K562 (cell line): Measurements from ENCODE around the gene INPP1. TPM values are rescaled to one million over a fixed set of nuclear protein-coding genes. Genes with fewer than 3 reads are reported as not detected.

Experiments
- BHLHE40 ChIP-seq: IDR thresholded peaks from 2 replicates; pipeline ENCODE4 v1.6.1; 2011; ENCODE audit warnings: low read length, improper control_type of control experiment
- HDAC3 ChIP-seq: fragments of 450-650 bp; IDR thresholded peaks from 2 replicates; pipeline ENCODE4 v1.6.1; 2018; ENCODE audit warnings: borderline replicate concordance, mild to moderate bottlenecking, moderate library complexity; ENCODE audit not compliant: partially characterized antibody
- JUND ChIP-seq, 2 experiments: IDR thresholded peaks; 2 replicates in 1 of 2; 3 replicates in 1 of 2; pipeline ENCODE4 v1.6.1; 2011; ENCODE audit warnings: borderline replicate concordance in 2 of 2, low read depth in 2 of 2, low read length in 2 of 2, improper control_type of control experiment in 1 of 2, missing biosample characterization in 1 of 2, missing genetic modification characterization in 1 of 2, missing genetic modification reagents in 1 of 2
- POLR2B ChIP-seq: fragments of 450-650 bp; IDR thresholded peaks from 2 replicates; pipeline ENCODE4 v1.6.1; 2018; ENCODE audit warnings: low read depth; ENCODE audit not compliant: partially characterized antibody
- RHOXF2B ChIP-seq: fragments of 250-450 bp; sonication (Bioruptor Pico); conservative IDR thresholded peaks from 2 replicates; pipeline ENCODE4 v1.5.1; 2021
- SMAD2 ChIP-seq: fragments of 150-350 bp; IDR thresholded peaks from 2 replicates; pipeline ENCODE4 v1.6.1; 2014; ENCODE audit warnings: low read depth, mild to moderate bottlenecking, low read length
- ZNF717 ChIP-seq: fragments of 250-450 bp; sonication (Bioruptor Pico); IDR thresholded peaks from 2 replicates; pipeline ENCODE4 v1.5.0; 2021
- polyA plus RNA-seq, 8 experiments: library from polyadenylated mRNA; depleted of rRNA in 4 of 8; stranded (reverse) in 5 of 8; unstranded in 3 of 8; fragments of >200 nt; fragmentation: Nextera tagmentation in 2 of 8; fragmentation: Illumina TruSeq in 1 of 8; extraction: Ambion mirVana in 2 of 8; extraction: Trizol in 1 of 8; gene quantifications; 2 replicates each; pipeline versions ENCODE4 v1.2.1 to v1.2.3, GENCODE V29; 2011 to 2014; ENCODE audit warnings: inconsistent platforms in 1 of 8, missing spikeins in 1 of 8
- total RNA-seq, 7 experiments: library from RNA; depleted of rRNA in 6 of 7; stranded (reverse); fragments of >200 nt in 6 of 7; fragmentation: Illumina TruSeq in 2 of 7; extraction: Trizol in 2 of 7; gene quantifications; 2 replicates each; pipeline versions ENCODE4 v1.2.1 to v1.2.3, GENCODE V29; 2011 to 2021; ENCODE audit warnings: low replicate concordance in 1 of 7
- TF ChIP-seq, protein P1 (sequence below): IDR thresholded peaks from 2 replicates; pipeline ENCODE4 v1.6.1; 2011; ENCODE audit not compliant: insufficient read length; ENCODE audit errors: extremely low read depth
- TF ChIP-seq, protein P2 (sequence below): sonication (generic); formaldehyde crosslinking; IDR thresholded peaks from 2 replicates; pipeline ENCODE4 v1.9.0; 2022; ENCODE audit warnings: mild to moderate bottlenecking, missing genetic modification reagents
- TF ChIP-seq, protein P3 (sequence below), 2 experiments: IDR thresholded peaks; 2 replicates each; pipeline ENCODE4 v1.6.1; 2012; ENCODE audit warnings: improper control_type of control experiment in 2 of 2, low read depth in 2 of 2, low read length in 2 of 2, borderline replicate concordance in 1 of 2
- TF ChIP-seq, protein P4 (sequence below): fragments of 250-450 bp; sonication (Bioruptor Pico); IDR thresholded peaks from 2 replicates; pipeline ENCODE4 v1.4.0; 2020
- TF ChIP-seq, protein P5 (sequence below): conservative IDR thresholded peaks from 2 replicates; pipeline ENCODE4 v1.6.1; 2011; ENCODE audit warnings: low read depth, mild to moderate bottlenecking, low read length; ENCODE audit not compliant: control insufficient read depth

Gene INPP1
- total and polyA plus RNA-seq, 9 of the 15 experiments (the other 6 are each of a cell fraction or from before 2014, with no cell fraction given), result 3.7 to 11.8 (median 6.5) TPM

DNA sequence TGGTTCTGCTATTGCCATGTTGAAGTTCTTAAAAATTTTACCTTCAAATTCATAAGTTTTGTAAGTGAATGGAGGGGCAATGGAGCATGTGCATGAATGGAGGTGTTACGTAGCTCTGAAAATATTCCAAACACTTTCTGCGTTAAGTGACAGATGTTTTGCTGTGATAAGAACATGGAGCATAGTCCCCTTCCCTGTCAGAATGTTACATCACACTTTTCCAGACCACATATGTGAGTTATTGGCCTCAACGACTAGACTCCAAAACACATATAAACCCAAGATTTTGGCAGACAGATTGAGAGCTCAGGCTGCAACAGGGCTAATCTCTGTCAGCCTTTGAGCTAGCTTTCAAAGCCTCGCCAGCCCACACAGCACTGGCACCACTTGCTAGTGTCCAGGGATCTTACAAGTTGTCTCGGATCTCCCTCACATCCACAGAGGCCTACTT lies 37.6 kb downstream of the INPP1 start (continued):
- TF ChIP-seq RHOXF2B (CRISPR knock-in tag) (no peak), ZNF717 (CRISPR knock-in tag) (no peak), BHLHE40 (no peak), HDAC3 (peak; percentile 87), POLR2B (no peak), JUND (IDR thresholded peaks at IDR 0.05; ENCODE audit: borderline replicate concordance, low read depth, low read length) (peak; percentile 95), JUND (tag; IDR thresholded peaks at IDR 0.05; ENCODE audit: borderline replicate concordance, low read depth, low read length) (peak; percentile 95; the same call in 2 of the 3 replicates), SMAD2 (no peak)
- TF ChIP-seq, protein P1, sequence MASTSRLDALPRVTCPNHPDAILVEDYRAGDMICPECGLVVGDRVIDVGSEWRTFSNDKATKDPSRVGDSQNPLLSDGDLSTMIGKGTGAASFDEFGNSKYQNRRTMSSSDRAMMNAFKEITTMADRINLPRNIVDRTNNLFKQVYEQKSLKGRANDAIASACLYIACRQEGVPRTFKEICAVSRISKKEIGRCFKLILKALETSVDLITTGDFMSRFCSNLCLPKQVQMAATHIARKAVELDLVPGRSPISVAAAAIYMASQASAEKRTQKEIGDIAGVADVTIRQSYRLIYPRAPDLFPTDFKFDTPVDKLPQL, result no peak
- TF ChIP-seq, protein P2, sequence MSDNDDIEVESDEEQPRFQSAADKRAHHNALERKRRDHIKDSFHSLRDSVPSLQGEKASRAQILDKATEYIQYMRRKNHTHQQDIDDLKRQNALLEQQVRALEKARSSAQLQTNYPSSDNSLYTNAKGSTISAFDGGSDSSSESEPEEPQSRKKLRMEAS (CRISPR knock-in tag), result no peak
- TF ChIP-seq, protein P3, sequence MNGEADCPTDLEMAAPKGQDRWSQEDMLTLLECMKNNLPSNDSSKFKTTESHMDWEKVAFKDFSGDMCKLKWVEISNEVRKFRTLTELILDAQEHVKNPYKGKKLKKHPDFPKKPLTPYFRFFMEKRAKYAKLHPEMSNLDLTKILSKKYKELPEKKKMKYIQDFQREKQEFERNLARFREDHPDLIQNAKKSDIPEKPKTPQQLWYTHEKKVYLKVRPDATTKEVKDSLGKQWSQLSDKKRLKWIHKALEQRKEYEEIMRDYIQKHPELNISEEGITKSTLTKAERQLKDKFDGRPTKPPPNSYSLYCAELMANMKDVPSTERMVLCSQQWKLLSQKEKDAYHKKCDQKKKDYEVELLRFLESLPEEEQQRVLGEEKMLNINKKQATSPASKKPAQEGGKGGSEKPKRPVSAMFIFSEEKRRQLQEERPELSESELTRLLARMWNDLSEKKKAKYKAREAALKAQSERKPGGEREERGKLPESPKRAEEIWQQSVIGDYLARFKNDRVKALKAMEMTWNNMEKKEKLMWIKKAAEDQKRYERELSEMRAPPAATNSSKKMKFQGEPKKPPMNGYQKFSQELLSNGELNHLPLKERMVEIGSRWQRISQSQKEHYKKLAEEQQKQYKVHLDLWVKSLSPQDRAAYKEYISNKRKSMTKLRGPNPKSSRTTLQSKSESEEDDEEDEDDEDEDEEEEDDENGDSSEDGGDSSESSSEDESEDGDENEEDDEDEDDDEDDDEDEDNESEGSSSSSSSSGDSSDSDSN (IDR thresholded peaks at IDR 0.05; ENCODE audit: borderline replicate concordance in 1 of 2, low read depth in 2 of 2, low read length in 2 of 2), result no peak
- TF ChIP-seq, protein P4, sequence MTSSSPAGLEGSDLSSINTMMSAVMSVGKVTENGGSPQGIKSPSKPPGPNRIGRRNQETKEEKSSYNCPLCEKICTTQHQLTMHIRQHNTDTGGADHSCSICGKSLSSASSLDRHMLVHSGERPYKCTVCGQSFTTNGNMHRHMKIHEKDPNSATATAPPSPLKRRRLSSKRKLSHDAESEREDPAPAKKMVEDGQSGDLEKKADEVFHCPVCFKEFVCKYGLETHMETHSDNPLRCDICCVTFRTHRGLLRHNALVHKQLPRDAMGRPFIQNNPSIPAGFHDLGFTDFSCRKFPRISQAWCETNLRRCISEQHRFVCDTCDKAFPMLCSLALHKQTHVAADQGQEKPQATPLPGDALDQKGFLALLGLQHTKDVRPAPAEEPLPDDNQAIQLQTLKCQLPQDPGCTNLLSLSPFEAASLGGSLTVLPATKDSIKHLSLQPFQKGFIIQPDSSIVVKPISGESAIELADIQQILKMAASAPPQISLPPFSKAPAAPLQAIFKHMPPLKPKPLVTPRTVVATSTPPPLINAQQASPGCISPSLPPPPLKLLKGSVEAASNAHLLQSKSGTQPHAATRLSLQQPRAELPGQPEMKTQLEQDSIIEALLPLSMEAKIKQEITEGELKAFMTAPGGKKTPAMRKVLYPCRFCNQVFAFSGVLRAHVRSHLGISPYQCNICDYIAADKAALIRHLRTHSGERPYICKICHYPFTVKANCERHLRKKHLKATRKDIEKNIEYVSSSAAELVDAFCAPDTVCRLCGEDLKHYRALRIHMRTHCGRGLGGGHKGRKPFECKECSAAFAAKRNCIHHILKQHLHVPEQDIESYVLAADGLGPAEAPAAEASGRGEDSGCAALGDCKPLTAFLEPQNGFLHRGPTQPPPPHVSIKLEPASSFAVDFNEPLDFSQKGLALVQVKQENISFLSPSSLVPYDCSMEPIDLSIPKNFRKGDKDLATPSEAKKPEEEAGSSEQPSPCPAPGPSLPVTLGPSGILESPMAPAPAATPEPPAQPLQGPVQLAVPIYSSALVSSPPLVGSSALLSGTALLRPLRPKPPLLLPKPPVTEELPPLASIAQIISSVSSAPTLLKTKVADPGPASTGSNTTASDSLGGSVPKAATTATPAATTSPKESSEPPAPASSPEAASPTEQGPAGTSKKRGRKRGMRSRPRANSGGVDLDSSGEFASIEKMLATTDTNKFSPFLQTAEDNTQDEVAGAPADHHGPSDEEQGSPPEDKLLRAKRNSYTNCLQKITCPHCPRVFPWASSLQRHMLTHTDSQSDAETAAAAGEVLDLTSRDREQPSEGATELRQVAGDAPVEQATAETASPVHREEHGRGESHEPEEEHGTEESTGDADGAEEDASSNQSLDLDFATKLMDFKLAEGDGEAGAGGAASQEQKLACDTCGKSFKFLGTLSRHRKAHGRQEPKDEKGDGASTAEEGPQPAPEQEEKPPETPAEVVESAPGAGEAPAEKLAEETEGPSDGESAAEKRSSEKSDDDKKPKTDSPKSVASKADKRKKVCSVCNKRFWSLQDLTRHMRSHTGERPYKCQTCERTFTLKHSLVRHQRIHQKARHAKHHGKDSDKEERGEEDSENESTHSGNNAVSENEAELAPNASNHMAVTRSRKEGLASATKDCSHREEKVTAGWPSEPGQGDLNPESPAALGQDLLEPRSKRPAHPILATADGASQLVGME (CRISPR knock-in tag), result no peak
- TF ChIP-seq, protein P5, sequence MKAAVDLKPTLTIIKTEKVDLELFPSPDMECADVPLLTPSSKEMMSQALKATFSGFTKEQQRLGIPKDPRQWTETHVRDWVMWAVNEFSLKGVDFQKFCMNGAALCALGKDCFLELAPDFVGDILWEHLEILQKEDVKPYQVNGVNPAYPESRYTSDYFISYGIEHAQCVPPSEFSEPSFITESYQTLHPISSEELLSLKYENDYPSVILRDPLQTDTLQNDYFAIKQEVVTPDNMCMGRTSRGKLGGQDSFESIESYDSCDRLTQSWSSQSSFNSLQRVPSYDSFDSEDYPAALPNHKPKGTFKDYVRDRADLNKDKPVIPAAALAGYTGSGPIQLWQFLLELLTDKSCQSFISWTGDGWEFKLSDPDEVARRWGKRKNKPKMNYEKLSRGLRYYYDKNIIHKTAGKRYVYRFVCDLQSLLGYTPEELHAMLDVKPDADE, result no peak
